Osteoblast (primary cell): ENCODE data around the gene RGL4. TPM values are rescaled to one million over a fixed set of nuclear protein-coding genes. Genes with fewer than 3 reads are reported as not detected.
"Not testable (repeated sequence)": the region's sequence is repeated elsewhere in the genome, so short reads cannot be mapped to it uniquely, and the experiment has no call there.

ENCODE experiments used
- DNase-seq: peaks from one replicate; pipeline ENCODE4 v3.0.0; 2011; ENCODE audit warnings: low spot score, mixed read lengths; ENCODE audit not compliant: insufficient read length; ENCODE audit errors: missing footprints
- H2AFZ ChIP-seq: 2 replicates; pipeline ENCODE4 v1.6.0; 2011; ENCODE audit warnings: mild to moderate bottlenecking, low read length
- H3K27ac ChIP-seq: 2 replicates; pipeline ENCODE4 v1.5.1; 2011; ENCODE audit warnings: mild to moderate bottlenecking, low read depth, low read length, moderate library complexity
- H3K27me3 ChIP-seq: 2 replicates; pipeline ENCODE4 v1.6.0; 2012; ENCODE audit warnings: mild to moderate bottlenecking, control low read depth, inconsistent platforms, low read length, moderate library complexity; ENCODE audit not compliant: insufficient read depth
- H3K36me3 ChIP-seq: 2 replicates; pipeline ENCODE4 v1.5.1; 2011; ENCODE audit warnings: mild to moderate bottlenecking, low read length, control low read depth, moderate library complexity; ENCODE audit not compliant: insufficient read depth
- H3K4me1 ChIP-seq: 2 replicates; pipeline ENCODE4 v1.5.1; 2011; ENCODE audit warnings: mild to moderate bottlenecking, low read length, control low read depth, moderate library complexity; ENCODE audit not compliant: insufficient read depth
- H3K4me2 ChIP-seq: 2 replicates; pipeline ENCODE4 v1.6.0; 2011; ENCODE audit warnings: mild to moderate bottlenecking, low read length; ENCODE audit not compliant: insufficient read depth
- H3K4me3 ChIP-seq: fragments of 200-600 bp; sonication (generic); 3 replicates; pipeline ENCODE4 v1.5.1; 2012; ENCODE audit warnings: mild to moderate bottlenecking, low read length, inconsistent platforms; ENCODE audit not compliant: insufficient read depth
- H3K79me2 ChIP-seq: 2 replicates; pipeline ENCODE4 v1.6.0; 2012; ENCODE audit warnings: mild to moderate bottlenecking, low read length, control low read depth, inconsistent platforms; ENCODE audit not compliant: insufficient read depth
- H3K9me3 ChIP-seq: 2 replicates; pipeline ENCODE4 v1.5.1; 2011; ENCODE audit warnings: low read depth, low read length, control low read depth
- H4K20me1 ChIP-seq: 2 replicates; pipeline ENCODE4 v1.6.0; 2012; ENCODE audit warnings: mild to moderate bottlenecking, low read length, control low read depth; ENCODE audit not compliant: insufficient read depth
- CTCF ChIP-seq: IDR thresholded peaks from 2 replicates; pipeline ENCODE4 v1.5.1; 2011; ENCODE audit warnings: mild to moderate bottlenecking, low read depth, low read length, moderate library complexity; ENCODE audit errors: extremely low read depth
- total RNA-seq: library from RNA; depleted of rRNA; stranded (reverse); fragments of >200 nt; gene quantifications from 2 replicates; pipeline ENCODE4 v1.2.3, GENCODE V29; 2012

Gene RGL4
- total RNA-seq, 1 donor = not detected

- Histone ChIP-seq H3K4me3 (no peak overlapping the region), H4K20me1 (no peaks in the 10 kb centered on the region), H3K79me2 (no peaks in the 10 kb centered on the region), H3K9me3 (no peaks in the 10 kb centered on the region), H3K27ac (no peak overlapping the region), H3K4me1 (no peaks in the 10 kb centered on the region), H3K4me2 (no peak overlapping the region), H3K36me3 (no peaks in the 10 kb centered on the region), H2AFZ (no peak overlapping the region), H3K27me3 (no peaks in the 10 kb centered on the region)
- no peak for TF ChIP-seq CTCF
- no peak for DNase-seq
Measured at GRCh38 chr22:23673826-23674690, 16.8 kb upstream of the RGL4 start.

DNA sequence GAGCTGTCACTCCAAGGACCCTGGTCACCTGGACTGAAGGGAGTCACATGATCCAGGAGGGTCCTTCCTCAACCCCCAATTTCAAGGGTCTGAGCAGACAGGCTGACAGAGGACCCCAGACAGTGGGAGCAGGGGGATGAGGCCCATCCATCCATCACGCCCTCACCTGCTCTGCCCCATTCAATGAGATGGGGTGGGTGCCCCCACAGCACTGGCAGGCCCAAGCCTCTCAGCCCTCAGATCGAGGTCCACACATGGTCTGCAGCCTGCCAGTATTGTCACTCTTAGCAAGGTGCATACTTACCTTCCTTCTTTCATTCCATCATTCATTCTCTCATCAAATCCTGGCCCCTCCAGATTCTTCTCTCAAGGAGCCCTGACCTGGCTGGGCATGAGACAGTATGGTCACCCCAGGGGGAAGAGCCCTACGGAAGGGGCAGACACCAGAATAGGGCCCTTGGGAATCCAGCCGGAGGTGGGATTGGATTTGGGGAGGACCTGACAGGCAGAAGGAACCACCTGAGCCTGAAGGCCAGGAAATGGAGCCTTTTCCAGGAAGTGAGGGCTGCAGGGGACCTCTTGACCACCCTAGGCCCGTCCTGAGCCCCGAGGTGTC lies 15.8 kb upstream of the RGL4 start:
- not testable (repeated sequence) for H3K27ac ChIP-seq, H3K4me3 ChIP-seq, H3K36me3 ChIP-seq

GRCh38 chr22:23675502-23676415 lies 15.1 kb upstream of the RGL4 start:
- H3K27me3 ChIP-seq = no peaks in the 10 kb centered on the region
- H4K20me1 ChIP-seq = no peaks in the 10 kb centered on the region
- no peak overlapping the region for H2AFZ ChIP-seq
- no peaks in the 10 kb centered on the region for H3K9me3 ChIP-seq
- TF ChIP-seq CTCF = no peak
- DNase-seq = no peak
- no peaks in the 10 kb centered on the region for H3K36me3 ChIP-seq
- no peak overlapping the region for H3K4me3 ChIP-seq
- H3K4me1 ChIP-seq = no peaks in the 10 kb centered on the region
- no peaks in the 10 kb centered on the region for H3K79me2 ChIP-seq
- no peak overlapping the region for H3K27ac ChIP-seq
- H3K4me2 ChIP-seq = no peak overlapping the region

More for the DNA sequence above, 15.8 kb upstream of the RGL4 start:
- DNase-seq, H3K79me2 ChIP-seq, H3K4me2 ChIP-seq, H3K27me3 ChIP-seq, H3K4me1 ChIP-seq, H2AFZ ChIP-seq, H4K20me1 ChIP-seq, H3K9me3 ChIP-seq: not testable (repeated sequence)

GRCh38 chr22:23676841-23677700 lies 13.7 kb upstream of the RGL4 start:
- H2AFZ ChIP-seq, H3K4me2 ChIP-seq, H3K27ac ChIP-seq, H3K4me3 ChIP-seq, H3K27me3 ChIP-seq, H4K20me1 ChIP-seq, H3K36me3 ChIP-seq, H3K4me1 ChIP-seq, H3K9me3 ChIP-seq, DNase-seq, H3K79me2 ChIP-seq: not testable (repeated sequence)
